IMR-90 (cell line): ENCODE data around the gene USP5. TPM values are rescaled to one million over a fixed set of nuclear protein-coding genes. Genes with fewer than 3 reads are reported as not detected.

Source experiments
- ATAC-seq: fragments of 200-7000 bp; cut with Tn5 transposase; 2 replicates; pipeline ENCODE4 v1.9.1; 2020; ENCODE audit warnings: low read depth, mild to moderate bottlenecking, moderate library complexity
- BruUV-seq: library from RNA; stranded (reverse); fragments of 400-500 nt; replicated peaks from 2 replicates; lab custom pipeline; 2021; lab: Mats Ljungman, UMichigan
- CTCF ChIA-PET: fragments of 300-600 bp; formaldehyde crosslinking; extraction: SDS; loops from one replicate; lab custom pipeline; 2021; ENCODE audit warnings: antibody characterized with exemption; lab: Yijun Ruan, JAX
- POLR2A ChIA-PET: fragments of 300-600 bp; sonication (Branson Sonifier 250); formaldehyde crosslinking; loops from one replicate; lab custom pipeline; 2022; ENCODE audit warnings: antibody characterized with exemption; ENCODE audit not compliant: unreplicated experiment; lab: Charles Lee
- DNase-seq: peaks from one replicate; pipeline ENCODE4 v3.0.0; 2013
- H2AFZ ChIP-seq: replicated peaks from 2 replicates; pipeline ENCODE3; 2013; ENCODE audit warnings: low read length, mild to moderate bottlenecking; ENCODE audit not compliant: poor library complexity
- H2AK5ac ChIP-seq: 2 replicates; pipeline ENCODE4 v1.6.1; 2013; ENCODE audit warnings: low read depth, low read length, inconsistent platforms
- H2AK9ac ChIP-seq: replicated peaks from 2 replicates; pipeline ENCODE3; 2013; ENCODE audit warnings: mild to moderate bottlenecking, low read depth, low read length, moderate library complexity; ENCODE audit not compliant: poor library complexity
- H2BK120ac ChIP-seq: 2 replicates; pipeline ENCODE4 v1.6.1; 2013; ENCODE audit warnings: low read depth, low read length, inconsistent platforms
- H2BK15ac ChIP-seq: 3 replicates; pipeline ENCODE4 v1.6.1; 2013; ENCODE audit warnings: low read depth, low read length, inconsistent platforms
- H2BK20ac ChIP-seq: 2 replicates; pipeline ENCODE4 v1.6.1; 2013; ENCODE audit warnings: low read depth, mild to moderate bottlenecking, inconsistent platforms, low read length, moderate library complexity
- H2BK5ac ChIP-seq: 2 replicates; pipeline ENCODE4 v1.6.1; 2013; ENCODE audit warnings: mild to moderate bottlenecking, low read depth, low read length, inconsistent platforms; ENCODE audit not compliant: poor library complexity, severe bottlenecking
- H3K14ac ChIP-seq: replicated peaks from 2 replicates; pipeline ENCODE4 v1.6.1; 2013; ENCODE audit warnings: low read depth, low read length, inconsistent platforms
- H3K18ac ChIP-seq: 2 replicates; pipeline ENCODE4 v1.6.1; 2013; ENCODE audit warnings: low read depth, low read length, control low read depth
- H3K23ac ChIP-seq: 2 replicates; pipeline ENCODE4 v1.6.1; 2013; ENCODE audit warnings: low read depth, low read length, inconsistent platforms
- H3K27ac ChIP-seq: 2 replicates; pipeline ENCODE4 v1.5.1; 2013; ENCODE audit warnings: mild to moderate bottlenecking, control low read depth, low read length; ENCODE audit not compliant: insufficient read depth
- H3K27me3 ChIP-seq: 2 replicates; pipeline ENCODE4 v1.6.1; 2013; ENCODE audit warnings: low read length; ENCODE audit not compliant: control insufficient read depth, insufficient read depth
- H3K36me3 ChIP-seq: 2 replicates; pipeline ENCODE4 v1.6.1; 2013; ENCODE audit warnings: low read length, mixed read lengths; ENCODE audit not compliant: control insufficient read depth, insufficient read depth
- H3K4ac ChIP-seq: 2 replicates; pipeline ENCODE4 v1.6.1; 2013; ENCODE audit warnings: low read depth, low read length, inconsistent platforms
- H3K4me1 ChIP-seq: 2 replicates; pipeline ENCODE4 v1.6.1; 2013; ENCODE audit warnings: low read length, mixed read lengths; ENCODE audit not compliant: control insufficient read depth, insufficient read depth
- H3K4me2 ChIP-seq: 2 replicates; pipeline ENCODE4 v1.6.1; 2013; ENCODE audit warnings: low read depth, mild to moderate bottlenecking, control low read depth, low read length, moderate library complexity
- H3K4me3 ChIP-seq: 2 replicates; pipeline ENCODE4 v1.5.1; 2013; ENCODE audit warnings: low read depth, mild to moderate bottlenecking, control low read depth, low read length, moderate library complexity; ENCODE audit not compliant: insufficient read depth
- H3K56ac ChIP-seq: 2 replicates; pipeline ENCODE4 v1.6.1; 2013; ENCODE audit warnings: low read length, inconsistent platforms; ENCODE audit not compliant: insufficient read depth; ENCODE audit errors: extremely low read depth
- H3K79me1 ChIP-seq, 2 experiments: 2 replicates each; pipeline ENCODE4 v1.6.1; 2013; ENCODE audit warnings: low read length in 2 of 2, inconsistent platforms in 1 of 2, low read depth in 1 of 2
- H3K9ac ChIP-seq: 2 replicates; pipeline ENCODE4 v1.6.1; 2013; ENCODE audit warnings: low read depth, low read length, control low read depth
- H3K9me1 ChIP-seq: 2 replicates; pipeline ENCODE4 v1.6.1; 2013; ENCODE audit warnings: low read length, inconsistent platforms; ENCODE audit not compliant: insufficient read depth
- H3K9me3 ChIP-seq: 2 replicates; pipeline ENCODE4 v1.6.1; 2013; ENCODE audit warnings: low read length; ENCODE audit not compliant: control insufficient read depth, insufficient read depth
- H4K20me1 ChIP-seq: 2 replicates; pipeline ENCODE4 v1.6.1; 2013; ENCODE audit warnings: low read length, inconsistent platforms; ENCODE audit not compliant: insufficient read depth
- H4K5ac ChIP-seq: 2 replicates; pipeline ENCODE4 v1.6.1; 2013; ENCODE audit warnings: mild to moderate bottlenecking, low read depth, low read length, control low read depth
- H4K8ac ChIP-seq, 2 experiments: 2 replicates each; pipeline ENCODE4 v1.6.1; 2013; ENCODE audit warnings: low read depth in 2 of 2, low read length in 2 of 2, control low read depth in 1 of 2, inconsistent platforms in 1 of 2
- H4K91ac ChIP-seq: 2 replicates; pipeline ENCODE4 v1.6.1; 2013; ENCODE audit warnings: low read depth, low read length, inconsistent platforms; ENCODE audit not compliant: insufficient read depth
- CEBPB ChIP-seq: IDR thresholded peaks from 2 replicates; pipeline ENCODE4 v1.6.1; 2012; ENCODE audit warnings: low read depth, low read length, improper control_type of control experiment
- CTCF ChIP-seq: conservative IDR thresholded peaks from 2 replicates; pipeline ENCODE4 v1.5.1; 2012; ENCODE audit warnings: mild to moderate bottlenecking, low read depth, low read length, improper control_type of control experiment
- ELK1 ChIP-seq: fragments of 150-350 bp; IDR thresholded peaks from 2 replicates; pipeline ENCODE4 v1.6.1; 2016; ENCODE audit warnings: low read depth, mild to moderate bottlenecking, low read length, moderate library complexity, borderline replicate concordance
- MAFK ChIP-seq: IDR thresholded peaks from 2 replicates; pipeline ENCODE4 v1.6.1; 2012; ENCODE audit warnings: low read depth, low read length, improper control_type of control experiment
- MXI1 ChIP-seq: IDR thresholded peaks from 2 replicates; pipeline ENCODE4 v1.6.1; 2012; ENCODE audit warnings: low read depth, mild to moderate bottlenecking, low read length, moderate library complexity, borderline replicate concordance
- NFE2L2 ChIP-seq: fragments of 150-350 bp; IDR thresholded peaks from 2 replicates; pipeline ENCODE4 v1.6.1; 2016; ENCODE audit warnings: low read depth, mild to moderate bottlenecking, low read length
- POLR2A ChIP-seq: IDR thresholded peaks from 2 replicates; pipeline ENCODE4 v1.6.1; 2012; ENCODE audit warnings: mild to moderate bottlenecking, low read depth, low read length
- SMC3 ChIP-seq: fragments of 150-350 bp; IDR thresholded peaks from 2 replicates; pipeline ENCODE4 v1.6.1; 2016; ENCODE audit warnings: low read depth, mild to moderate bottlenecking, antibody characterized with exemption, low read length, moderate library complexity
- WGBS, 2 experiments: methylation state at CpG; one replicate each; pipeline versions ENCODE4 v1.1.5 to v1.1.7; 2013; ENCODE audit warnings: missing lambda C conversion rate in 2 of 2; ENCODE audit not compliant: insufficient read length in 1 of 2; ENCODE audit errors: extremely low coverage in 2 of 2; 5-methylcytosine and 5-hydroxymethylcytosine counted together
- dilution Hi-C: fragments of 300-500 bp; cut with HindIII; formaldehyde crosslinking; loops from one replicate; pipeline ENCODE4 v1.14.3; 2018; ENCODE audit warnings: low sequenced_read_pairs; ENCODE audit not compliant: unreplicated experiment
- in situ Hi-C: fragments of 300-500 bp; cut with MboI; formaldehyde crosslinking; loops from 3 replicates; pipeline ENCODE4 v1.14.3; 2019; ENCODE audit warnings: low sequenced_read_pairs, inconsistent platforms, mixed read lengths
- intact Hi-C: fragments of 100-400 bp; cut with micrococcal nuclease; formaldehyde crosslinking; loops from 2 replicates; pipeline ENCODE4 v1.10.0; 2022
- polyA plus RNA-seq, 3 experiments: library from polyadenylated mRNA; depleted of rRNA; stranded (reverse); fragments of >200 nt; gene quantifications; 2 replicates each; pipeline ENCODE4 v1.2.3, GENCODE V29; 2012; ENCODE audit warnings: low replicate concordance in 1 of 3
- total RNA-seq: library from RNA; depleted of rRNA; stranded (reverse); fragments of >200 nt; gene quantifications from 2 replicates; pipeline ENCODE4 v1.2.3, GENCODE V29; 2012

The USP5 gene
- total and polyA plus RNA-seq, 2 of the 4 experiments (the other 2 are of a cell fraction) = 69.7 to 125 TPM

DNA sequence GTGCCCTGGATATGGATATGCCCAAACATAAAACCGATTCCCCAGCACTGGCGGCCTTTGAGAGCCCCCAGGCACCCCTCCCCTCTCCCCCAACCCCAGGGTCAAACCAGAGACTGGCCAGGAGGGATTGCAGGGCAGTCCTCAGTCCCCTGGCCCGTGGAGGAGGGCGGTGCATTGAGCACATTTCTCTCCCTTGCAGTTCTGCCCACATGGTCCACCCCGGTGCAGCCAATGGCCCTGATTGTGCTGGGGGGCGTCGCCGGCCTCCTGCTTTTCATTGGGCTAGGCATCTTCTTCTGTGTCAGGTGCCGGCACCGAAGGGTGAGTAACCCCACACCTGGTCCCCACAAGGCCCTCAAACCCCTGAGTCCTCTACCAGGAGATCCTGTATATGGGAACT is 33.7 kb upstream of the USP5 start:
- no peak overlapping the region for H3K27ac ChIP-seq
- no peak overlapping the region for H3K18ac ChIP-seq
- no peak overlapping the region for H3K4me3 ChIP-seq
- no peaks in the 10 kb centered on the region for H4K20me1 ChIP-seq
- ATAC-seq (no peak), DNase-seq (no peak)
- H3K4me1 ChIP-seq = peaks cover 10% of the 10 kb centered on the region; the same call in 1 of the 2 replicates
- peaks cover 4% of the 10 kb centered on the region; the same call in 1 of the 2 replicates for H3K27me3 ChIP-seq
- peaks cover 0 to 3% of the 10 kb centered on the region in 2 experiments; a peak in 1 of 4 replicates for H3K79me1 ChIP-seq
- no peak overlapping the region for H3K56ac ChIP-seq
- 59% methylated on average over 4 of the region's 10 CpGs; no CpG with 5 or more reads in 1 of the 2 experiments for WGBS, 2 experiments
- H3K36me3 ChIP-seq = peaks cover 3% of the 10 kb centered on the region
- no peak overlapping the region for H3K23ac ChIP-seq
- H2BK120ac ChIP-seq = no peak overlapping the region
- no peak overlapping the region for H4K5ac ChIP-seq
- no peak overlapping the region for H3K9ac ChIP-seq
- H3K14ac ChIP-seq = no peak overlapping the region
- no peak overlapping the region for H2BK20ac ChIP-seq
- no peak overlapping the region for H4K8ac ChIP-seq
- TF ChIP-seq NFE2L2 (no peak), POLR2A (no peak), ELK1 (no peak), CEBPB (no peak), MXI1 (no peak), MAFK (no peak), SMC3 (no peak), CTCF (no peak)
- no peak overlapping the region for H2AK5ac ChIP-seq
- H3K4ac ChIP-seq = no peak overlapping the region
- dilution Hi-C loops (no loop called here), in situ Hi-C loops (no loop called here), intact Hi-C loops (no loop called here)
- ChIA-PET CTCF (no interaction called here), POLR2A (no interaction called here)
- no TSS peak for BruUV-seq
- H2AFZ ChIP-seq = no peak overlapping the region
- no peaks in the 10 kb centered on the region for H3K9me3 ChIP-seq
- H2AK9ac ChIP-seq = no peak overlapping the region
- no peak overlapping the region for H2BK5ac ChIP-seq
- H3K9me1 ChIP-seq = peaks cover 4% of the 10 kb centered on the region; the same call in 1 of the 2 replicates
- no peak overlapping the region for H3K4me2 ChIP-seq
- H4K91ac ChIP-seq = no peak overlapping the region
- H2BK15ac ChIP-seq = no peak overlapping the region
